HG02642 (cell line): Measurements from ENCODE around the gene ASPDH.

ENCODE experiments used
- ATAC-seq: cut with Tn5 transposase; IDR thresholded peaks from one replicate; pipeline ENCODE4 v1.9.1; 2021; ENCODE audit warnings: mild to moderate bottlenecking; ENCODE audit not compliant: unreplicated experiment, poor library complexity

The ASPDH gene

GRCh38 chr19:50516456-50516855, 2.7 kb upstream of the ASPDH start:
- ATAC-seq: no peak

- ATAC-seq: no peak
Measured at GRCh38 chr19:50515168-50515561, 1.5 kb upstream of the ASPDH start.

GRCh38 chr19:50514346-50515167, 844 bp upstream of the ASPDH start:
- no peak for ATAC-seq

- no peak for ATAC-seq
Measured at GRCh38 chr19:50512999-50513745, 541 bp downstream of the ASPDH start.

GRCh38 chr19:50512112-50512998, 1.4 kb downstream of the ASPDH start:
- ATAC-seq: no peak

- ATAC-seq: peak; percentile 89
Measured at GRCh38 chr19:50511069-50511822, 2.5 kb downstream of the ASPDH start, which contains the start of gene JOSD2. TSS of gene JOSD2 (minus strand) at chr19:50511191. CDS start at chr19:50510431, 760 bp downstream.

GRCh38 chr19:50510700-50511068, 3.0 kb downstream of the ASPDH start:
- no peak for ATAC-seq

GRCh38 chr19:50510121-50510670, 3.5 kb downstream of the ASPDH start:
- no peak for ATAC-seq

- no peak for ATAC-seq
Measured at GRCh38 chr19:50509366-50509765, 4.3 kb downstream of the ASPDH start.

GRCh38 chr19:50508843-50509190, 4.9 kb downstream of the ASPDH start:
- no peak for ATAC-seq

- ATAC-seq: no peak
Measured at GRCh38 chr19:50507376-50507775, 6.3 kb downstream of the ASPDH start.

GRCh38 chr19:50506700-50507099, 7.0 kb downstream of the ASPDH start:
- no peak for ATAC-seq

- ATAC-seq: no peak
Measured at GRCh38 chr19:50505856-50506611, 7.7 kb downstream of the ASPDH start.

GRCh38 chr19:50501568-50502475, 11.9 kb downstream of the ASPDH start:
- no peak for ATAC-seq

- no peak for ATAC-seq
Measured at GRCh38 chr19:50501186-50501567, 12.5 kb downstream of the ASPDH start.

GRCh38 chr19:50500753-50501151, 13.0 kb downstream of the ASPDH start:
- ATAC-seq: no peak

GRCh38 chr19:50500060-50500752, 13.5 kb downstream of the ASPDH start:
- ATAC-seq: no peak
